GM21619 (cell line): ENCODE data around the gene FERMT1.
A peak's percentile ranks its signal among the peaks of the same experiment; 100 is the strongest.

Experiments
- ATAC-seq: cut with Tn5 transposase; IDR thresholded peaks from one replicate; pipeline ENCODE4 v1.9.1; 2021; ENCODE audit not compliant: unreplicated experiment

The FERMT1 gene

DNA sequence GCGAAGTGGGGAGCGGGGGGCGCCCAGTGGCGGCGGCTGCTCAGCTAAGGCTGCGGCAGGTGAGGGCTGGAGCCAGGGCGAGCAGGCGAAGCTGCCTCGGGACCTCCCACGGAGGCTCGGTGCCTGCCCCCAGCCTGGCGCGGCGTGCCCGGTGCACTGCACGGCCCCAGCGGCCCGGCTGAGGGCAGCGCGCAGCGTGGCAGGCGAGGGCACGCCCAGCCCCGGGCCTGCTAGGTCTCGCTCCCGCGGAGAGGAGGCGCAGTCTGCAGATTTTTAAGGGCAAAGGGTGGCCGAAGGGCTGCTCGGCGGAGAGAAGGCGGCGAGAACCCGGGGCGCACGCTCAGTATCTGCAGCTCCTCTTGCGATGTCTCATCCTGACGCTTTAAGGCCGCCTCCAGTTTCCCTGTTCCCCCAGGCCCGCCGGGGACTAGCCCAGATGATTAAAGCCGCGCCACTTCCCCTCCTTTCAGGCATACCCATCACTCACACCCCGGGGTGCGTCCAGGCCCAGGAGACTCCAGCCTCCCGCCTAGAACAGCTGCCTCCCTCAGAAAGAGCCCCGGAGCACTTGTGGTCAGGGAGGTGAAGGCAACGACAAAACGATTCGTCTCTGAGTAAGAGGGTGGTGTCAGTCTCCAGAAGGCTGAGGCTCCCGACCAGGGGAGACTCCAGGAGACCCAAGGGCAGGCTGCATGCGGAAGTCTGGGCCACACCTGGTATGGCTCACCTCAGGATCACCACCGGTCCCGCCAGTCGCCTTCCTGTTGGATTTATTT is at the start of gene FERMT1:
Gene FERMT1, minus strand, starts transcription at position 158 of the 776 bp plus-strand sequence. CDS start 3,476 bp downstream, outside the sequence.
- peak; percentile 62 for ATAC-seq

GRCh38 chr20:6169251-6169650 is 46.4 kb upstream of the FERMT1 start:
- no peak for ATAC-seq

DNA sequence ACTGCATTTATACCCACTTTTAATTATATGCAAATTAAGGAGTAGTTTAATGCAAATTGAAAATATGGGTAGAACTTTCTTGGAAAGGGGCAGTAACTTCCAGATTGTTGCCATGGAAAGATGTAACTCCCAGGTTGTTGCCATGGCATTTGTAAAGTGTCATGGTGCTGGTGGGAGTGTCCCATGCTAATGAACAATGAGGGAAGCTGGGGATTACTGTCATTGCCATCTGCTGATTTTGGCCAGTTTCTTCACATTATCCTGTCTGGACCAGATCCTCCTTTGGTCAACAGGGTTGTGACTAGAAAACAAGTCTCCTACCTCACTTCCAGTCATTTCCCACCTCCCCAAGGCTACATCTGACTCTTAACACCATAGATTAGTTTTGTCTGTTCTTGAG is 45.4 kb upstream of the FERMT1 start:
- ATAC-seq = no peak

- no peak for ATAC-seq
These were observed 42.5 kb upstream of the FERMT1 start for GRCh38 chr20:6165346-6165745.

DNA sequence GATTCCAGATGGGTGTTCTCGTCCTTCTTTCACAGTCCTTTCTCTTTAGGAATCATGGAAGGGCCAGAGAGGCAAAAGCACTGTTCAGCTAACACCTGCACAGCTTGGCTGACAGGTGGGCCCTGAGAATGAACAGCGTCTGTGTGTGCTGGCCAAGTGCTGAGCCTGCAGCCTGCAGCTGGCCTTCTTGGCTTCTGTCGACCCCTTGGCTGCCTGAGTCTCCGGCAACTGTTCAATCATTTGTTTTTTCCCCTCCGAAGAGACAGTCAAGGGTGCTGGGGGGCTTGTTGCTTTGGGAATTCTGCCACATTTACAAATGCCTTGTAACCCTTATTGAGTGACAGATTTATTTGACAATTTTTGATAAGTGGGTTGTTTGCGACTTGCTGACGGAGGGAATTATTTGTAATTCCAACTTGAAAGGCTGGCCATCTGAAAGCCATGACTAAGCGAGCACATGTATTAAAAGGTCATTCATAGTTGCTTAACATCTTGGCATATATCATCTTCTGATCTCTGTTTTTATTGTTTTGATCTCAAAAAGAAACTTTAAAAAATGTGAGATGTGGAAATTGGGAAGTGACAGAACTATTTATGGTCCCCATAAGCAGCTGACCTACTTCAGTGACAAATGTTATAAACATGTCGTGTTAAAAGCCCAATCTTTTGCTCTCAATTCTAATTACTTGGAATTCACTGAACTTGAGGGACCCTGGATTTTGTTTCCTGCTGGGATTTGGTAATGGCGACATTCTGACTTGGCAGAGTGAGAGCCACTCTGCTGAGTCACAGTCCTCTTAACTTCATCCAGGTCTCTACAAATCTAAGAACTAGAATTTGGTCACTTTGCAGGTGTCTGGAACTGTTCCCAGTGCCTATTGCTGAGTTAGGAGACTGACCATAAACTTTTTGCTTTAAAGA is 41.9 kb upstream of the FERMT1 start:
- ATAC-seq = no peak

DNA sequence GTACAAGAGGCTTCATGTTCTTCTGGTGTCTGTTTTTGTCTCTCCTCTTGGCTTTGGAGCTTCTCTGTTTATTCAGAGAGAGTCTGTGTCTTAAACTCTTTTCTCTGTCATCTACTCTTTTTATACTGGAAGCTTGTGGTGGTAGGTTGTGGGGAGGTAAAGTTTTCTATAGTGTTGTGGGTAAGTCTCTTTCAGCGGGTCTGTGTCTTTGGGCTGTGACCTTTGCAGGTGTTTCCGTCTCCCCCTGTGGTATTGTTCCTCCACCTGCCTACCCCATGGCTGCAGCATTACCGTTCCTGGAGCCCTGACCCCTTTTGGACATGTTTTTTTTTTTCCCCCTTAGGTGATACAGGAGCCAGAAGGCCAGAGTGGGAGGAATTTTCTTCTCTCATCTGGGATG is 37.9 kb upstream of the FERMT1 start:
- no peak for ATAC-seq

DNA sequence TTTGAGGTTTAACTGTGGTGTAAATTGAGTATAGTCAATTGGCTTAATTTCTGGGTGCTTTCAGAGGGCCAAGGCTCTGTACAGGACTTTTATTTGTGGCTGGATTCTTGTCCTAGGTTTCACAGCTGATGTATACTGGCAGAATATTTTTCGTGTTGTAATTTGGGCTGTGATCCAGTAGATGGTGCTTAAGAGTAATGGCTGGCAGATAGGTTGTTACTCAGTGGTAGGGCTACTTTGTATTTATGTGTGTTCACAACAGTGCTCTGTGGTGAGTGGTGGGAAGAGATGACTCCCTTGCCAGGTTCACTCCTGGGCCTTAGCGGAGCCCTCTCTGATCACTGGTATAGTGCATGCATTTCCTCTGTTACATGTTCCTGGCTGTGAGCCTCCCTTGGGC is 34.5 kb upstream of the FERMT1 start:
- ATAC-seq = no peak

GRCh38 chr20:6152777-6153176 is 29.9 kb upstream of the FERMT1 start:
- no peak for ATAC-seq

- no peak for ATAC-seq
These were observed 25.2 kb upstream of the FERMT1 start for GRCh38 chr20:6148073-6148472.

DNA sequence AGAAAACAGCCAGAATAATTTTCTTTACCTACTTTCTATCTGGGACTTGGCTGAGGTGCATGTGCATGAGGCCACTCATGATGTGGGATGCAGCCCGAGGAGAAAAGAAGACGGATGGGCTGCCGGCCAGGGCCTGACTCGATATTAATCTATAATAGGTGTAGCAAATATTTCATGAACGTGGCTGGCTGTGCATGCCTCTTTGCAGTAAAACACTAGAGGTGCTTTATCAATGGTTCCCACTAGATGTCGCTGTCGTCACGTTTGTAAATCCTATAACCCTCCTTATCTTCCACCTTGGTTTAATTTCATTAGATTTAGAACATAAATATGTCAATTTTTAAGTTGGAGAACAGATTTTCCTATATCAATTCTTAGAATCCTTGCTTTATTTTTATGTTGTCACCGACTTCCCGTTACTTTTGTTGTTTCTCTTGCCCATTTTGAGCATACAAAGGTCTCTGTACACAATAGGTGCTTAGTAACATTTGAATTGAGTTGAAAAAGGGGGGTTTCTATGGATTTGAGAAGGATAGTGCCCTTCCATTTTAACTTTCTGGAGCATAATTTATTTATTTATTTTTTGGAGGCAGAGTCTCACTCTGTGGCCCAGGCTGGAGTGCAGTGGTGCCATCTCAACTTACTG is 19.6 kb upstream of the FERMT1 start:
- no peak for ATAC-seq

DNA sequence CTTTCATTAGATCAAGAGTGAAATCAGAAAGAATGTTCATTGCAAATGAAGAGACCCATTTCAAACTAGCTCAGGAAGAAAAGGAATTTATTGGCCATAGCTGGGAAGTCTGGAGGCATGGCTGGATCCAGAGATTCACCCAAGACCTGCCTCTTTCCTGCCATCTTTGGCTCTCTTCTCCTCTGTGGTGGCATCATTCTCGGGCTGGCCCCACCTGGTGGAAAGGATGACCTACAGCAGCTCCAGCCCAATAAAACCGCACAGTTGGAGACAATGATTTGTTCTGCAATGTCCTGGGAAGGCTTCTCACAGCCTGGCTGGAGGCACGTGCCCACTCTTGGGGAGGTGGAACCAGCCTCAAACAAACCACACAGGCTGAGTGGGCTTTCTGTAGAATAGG is 18.1 kb upstream of the FERMT1 start:
- ATAC-seq = no peak

DNA sequence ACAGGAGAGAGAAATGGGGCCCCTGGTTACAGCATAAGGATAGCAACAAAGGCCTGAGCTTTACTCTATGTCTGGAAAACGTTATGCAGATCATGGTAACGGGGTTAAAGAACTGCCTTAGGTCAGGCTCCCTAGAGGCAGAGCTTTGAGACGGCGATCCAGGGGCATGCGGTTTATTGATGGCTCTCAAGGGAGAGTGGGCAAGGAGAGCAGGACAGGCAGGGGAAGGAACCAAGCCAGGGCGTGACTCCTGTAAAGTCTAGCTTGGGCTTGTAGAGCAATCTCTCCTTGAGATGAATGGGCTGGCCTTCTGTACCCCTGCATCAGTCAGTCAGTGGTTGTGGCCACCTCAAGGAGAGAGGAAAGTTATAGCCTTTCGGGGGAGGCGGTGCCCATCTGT is 12.5 kb upstream of the FERMT1 start:
- ATAC-seq = no peak

DNA sequence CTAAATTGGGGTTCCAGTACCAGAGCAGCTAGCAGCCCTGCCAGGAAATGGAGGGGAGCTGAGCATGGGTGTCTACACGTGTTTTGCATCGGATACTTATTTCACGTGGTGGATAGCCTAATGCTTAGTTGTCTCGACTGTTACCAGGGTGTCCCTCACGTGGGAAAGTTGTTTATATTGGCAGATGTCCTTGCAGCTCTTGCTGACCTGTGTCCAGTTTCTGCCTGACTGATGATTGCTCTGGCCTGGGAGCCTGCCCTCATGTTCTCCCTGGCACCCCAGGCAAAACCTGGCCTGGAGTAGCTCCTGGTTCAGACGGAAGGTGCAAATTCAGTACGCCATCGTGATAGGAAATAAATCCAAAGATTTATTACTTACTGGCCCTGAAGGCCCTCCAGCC is 11.8 kb upstream of the FERMT1 start:
- ATAC-seq = no peak

DNA sequence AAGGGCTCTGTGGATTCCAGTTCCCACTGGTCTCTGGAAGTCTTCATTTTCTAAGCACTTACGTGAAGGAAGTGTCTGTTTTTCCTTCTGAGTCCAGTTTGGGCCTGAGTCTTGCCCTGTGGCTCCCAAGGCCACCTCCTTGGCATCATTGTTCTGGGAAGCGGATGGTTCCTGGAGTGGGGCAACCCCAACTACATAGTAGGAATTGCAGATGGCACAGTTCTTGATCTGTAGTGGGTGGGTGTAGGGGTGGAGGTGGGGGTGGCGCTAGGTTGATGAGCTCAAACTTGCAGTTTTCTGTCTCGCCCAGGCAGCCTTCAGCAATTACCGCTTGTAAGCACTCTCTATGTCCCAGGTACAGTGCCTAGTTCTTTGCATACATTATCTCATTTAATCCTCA is 7.2 kb upstream of the FERMT1 start:
- ATAC-seq = no peak

DNA sequence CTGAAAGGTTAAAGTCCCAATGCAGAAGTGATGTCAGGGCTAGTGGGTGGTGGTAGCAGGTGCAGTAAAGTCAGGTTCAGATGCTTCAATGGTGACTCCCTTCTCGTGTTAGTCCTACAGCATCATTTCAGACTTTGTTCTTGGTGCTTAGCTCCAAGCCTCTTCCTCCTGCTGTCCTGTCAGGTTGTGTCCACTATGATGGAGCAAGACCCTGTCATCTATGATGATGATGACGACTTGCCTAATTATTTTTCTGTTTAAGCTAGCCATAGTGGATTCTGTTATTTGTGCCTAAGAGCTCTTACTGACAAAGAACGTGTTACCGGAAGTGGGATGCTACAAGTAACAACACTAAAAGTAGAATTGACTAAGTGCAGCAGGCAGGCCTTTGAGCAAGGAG is 5.0 kb upstream of the FERMT1 start:
- no peak for ATAC-seq

- ATAC-seq = no peak
These were observed 4.0 kb upstream of the FERMT1 start for GRCh38 chr20:6126846-6127245.

DNA sequence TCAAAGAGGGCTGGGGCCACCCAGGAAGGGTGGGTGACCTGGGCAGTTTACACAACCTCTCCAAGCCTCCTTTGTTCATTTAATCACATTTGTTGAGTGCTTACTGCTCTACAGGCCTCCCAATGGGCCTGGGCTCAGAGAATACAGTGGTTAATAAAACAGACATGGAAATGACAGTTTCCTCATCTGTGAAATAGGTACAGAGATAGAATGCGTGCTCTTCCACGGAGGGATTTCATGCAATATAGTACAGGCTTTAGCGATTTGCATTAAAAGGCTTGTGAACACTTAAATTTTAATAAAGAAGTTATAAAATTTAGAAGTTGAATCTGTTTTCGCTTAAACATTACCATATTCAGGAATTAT is 802 bp upstream of the FERMT1 start:
- ATAC-seq = no peak

DNA sequence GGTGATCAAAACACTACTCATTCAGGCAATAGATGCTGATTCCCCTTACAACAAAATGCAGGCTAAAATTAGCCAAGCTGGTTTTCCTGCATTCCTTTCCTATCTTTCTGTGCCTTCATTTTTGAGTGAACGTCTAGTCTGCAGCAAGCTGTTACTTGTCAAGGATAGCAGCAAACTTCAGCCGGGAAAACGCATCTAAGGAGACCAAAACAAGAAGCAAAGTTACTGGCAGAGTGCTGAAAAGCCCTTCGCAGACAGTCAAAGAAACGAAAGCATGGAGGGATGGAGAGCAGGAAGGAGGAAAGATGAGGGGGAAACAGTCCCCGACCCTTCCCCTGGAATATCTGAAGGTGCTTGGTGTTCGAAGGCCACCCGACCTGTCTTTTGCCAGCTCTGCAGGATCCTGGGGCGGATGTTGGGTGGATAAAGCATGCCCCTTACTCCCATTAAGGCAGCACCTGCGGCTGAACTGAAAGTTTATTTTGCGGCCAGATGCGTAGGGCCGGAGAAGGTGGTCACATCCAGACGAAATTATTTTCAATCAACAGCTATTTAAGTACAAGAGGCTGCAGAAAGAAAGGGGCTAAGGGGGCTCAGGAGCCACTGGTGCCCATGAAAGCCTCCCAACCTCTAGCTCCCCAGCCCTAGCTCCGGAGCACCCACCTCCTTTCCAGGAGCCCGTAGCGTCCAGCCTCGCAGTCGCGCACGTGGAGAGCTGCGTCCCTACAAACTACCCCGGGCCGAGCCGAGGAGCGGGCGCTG is 538 bp downstream of the FERMT1 start:
- peak; percentile 26 for ATAC-seq

DNA sequence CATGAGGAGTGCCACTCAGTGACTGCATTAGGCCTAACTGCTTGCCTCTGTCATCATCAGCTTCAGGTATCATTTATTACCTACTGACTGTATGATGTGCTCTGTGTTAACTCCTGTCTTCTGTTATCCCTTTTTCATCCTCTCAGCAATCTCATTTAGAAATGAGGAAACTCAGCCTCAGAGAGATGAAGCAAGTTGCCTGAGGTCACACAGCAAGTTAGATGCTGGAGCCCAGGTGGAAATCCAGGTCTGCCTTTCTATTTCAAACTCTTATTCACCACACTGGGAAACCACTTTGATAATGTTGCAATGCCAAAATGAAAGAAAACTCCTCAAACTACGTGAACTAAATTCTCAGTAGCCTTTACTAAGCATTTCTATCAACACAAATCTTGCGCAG is 1.3 kb downstream of the FERMT1 start:
- ATAC-seq = no peak

- ATAC-seq = no peak
These were observed 2.3 kb downstream of the FERMT1 start for GRCh38 chr20:6120491-6120988.

DNA sequence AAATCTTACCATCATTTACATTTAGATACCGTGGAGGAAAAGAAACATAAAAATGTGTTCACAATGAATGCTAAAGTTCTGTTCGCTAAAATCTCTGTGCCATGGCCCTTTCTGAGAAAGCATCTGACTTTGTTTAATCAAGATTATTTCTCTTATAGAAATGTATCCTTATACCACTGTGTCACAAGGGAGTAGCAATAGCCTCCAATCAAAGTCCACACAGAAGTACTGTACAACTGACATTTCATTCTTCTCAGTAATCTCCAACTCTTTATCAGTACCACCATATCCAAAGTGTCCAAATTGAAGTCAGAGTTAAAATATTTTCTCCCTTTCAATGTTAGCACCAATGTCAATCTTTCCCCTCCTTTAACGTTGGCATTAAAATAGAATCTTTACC is 6.1 kb downstream of the FERMT1 start:
- no peak for ATAC-seq
